ENCODE results near the gene GAS2L1. TPM values are rescaled to one million over a fixed set of nuclear protein-coding genes. Genes with fewer than 3 reads are reported as not detected.
A peak's percentile ranks its signal among the peaks of the same experiment; 100 is the strongest.

The GAS2L1 gene
- total and polyA plus RNA-seq, 8 donors: 4.4 to 81.1 (median 27.3) TPM

GRCh38 chr22:29312218-29313125 is 6.0 kb downstream of the GAS2L1 start:
- H3K36me3 ChIP-seq: no peaks in the 10 kb centered on the region
- H3K4me1 ChIP-seq: peaks cover 72 to 82% (median 79%) of the 10 kb centered on the region in 4 donors
- WGBS, 5 donors: 86 to 94% (median 91%) methylated on average over 23 to 25 of the region's 25 CpGs
- intact Hi-C loops (cut with DNase I; ENCODE audit: low total_unique reads): no loop called here
- TF ChIP-seq EP300 (IDR thresholded peaks at IDR 0.05) (no peak), POLR2A (IDR thresholded peaks at IDR 0.05) (no peak), POLR2AphosphoS5 (IDR thresholded peaks at IDR 0.05) (no peak)
- TF ChIP-seq, protein P1, sequence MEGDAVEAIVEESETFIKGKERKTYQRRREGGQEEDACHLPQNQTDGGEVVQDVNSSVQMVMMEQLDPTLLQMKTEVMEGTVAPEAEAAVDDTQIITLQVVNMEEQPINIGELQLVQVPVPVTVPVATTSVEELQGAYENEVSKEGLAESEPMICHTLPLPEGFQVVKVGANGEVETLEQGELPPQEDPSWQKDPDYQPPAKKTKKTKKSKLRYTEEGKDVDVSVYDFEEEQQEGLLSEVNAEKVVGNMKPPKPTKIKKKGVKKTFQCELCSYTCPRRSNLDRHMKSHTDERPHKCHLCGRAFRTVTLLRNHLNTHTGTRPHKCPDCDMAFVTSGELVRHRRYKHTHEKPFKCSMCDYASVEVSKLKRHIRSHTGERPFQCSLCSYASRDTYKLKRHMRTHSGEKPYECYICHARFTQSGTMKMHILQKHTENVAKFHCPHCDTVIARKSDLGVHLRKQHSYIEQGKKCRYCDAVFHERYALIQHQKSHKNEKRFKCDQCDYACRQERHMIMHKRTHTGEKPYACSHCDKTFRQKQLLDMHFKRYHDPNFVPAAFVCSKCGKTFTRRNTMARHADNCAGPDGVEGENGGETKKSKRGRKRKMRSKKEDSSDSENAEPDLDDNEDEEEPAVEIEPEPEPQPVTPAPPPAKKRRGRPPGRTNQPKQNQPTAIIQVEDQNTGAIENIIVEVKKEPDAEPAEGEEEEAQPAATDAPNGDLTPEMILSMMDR (IDR thresholded peaks at IDR 0.05): no peak
- DNase-seq: no peak
- H3K4me3 ChIP-seq: no peak overlapping the region
- H3K27ac ChIP-seq: peak overlapping the region in 2 of 5 donors; percentile 88 to 90
- H3K27me3 ChIP-seq: peaks cover 15 to 45% (median 40%) of the 10 kb centered on the region in 3 donors
- H3K9me3 ChIP-seq: no peaks in the 10 kb centered on the region

GRCh38 chr22:29313126-29313575 is 6.7 kb downstream of the GAS2L1 start:
- no peak overlapping the region for H3K27ac ChIP-seq
- intact Hi-C loops (cut with DNase I; ENCODE audit: low total_unique reads): no loop called here
- WGBS, 5 donors: 16 to 46% (median 19%) methylated on average over 4 to 44 of the region's 44 CpGs
- H3K4me3 ChIP-seq: no peak overlapping the region
- TF ChIP-seq POLR2AphosphoS5 (IDR thresholded peaks at IDR 0.05) (peak in 2 of 3 donors; percentile 6 to 44), POLR2A (IDR thresholded peaks at IDR 0.05) (no peak)
- TF ChIP-seq, protein P1 (IDR thresholded peaks at IDR 0.05): peak in 5 of 7 experiments; percentile 30 to 64 (median 54)
- peak in 1 of 2 donors; percentile 83 for DNase-seq
- peaks cover 15 to 45% (median 40%) of the 10 kb centered on the region in 3 donors for H3K27me3 ChIP-seq
- H3K9me3 ChIP-seq: no peaks in the 10 kb centered on the region
- H3K4me1 ChIP-seq: peaks cover 65 to 76% (median 72%) of the 10 kb centered on the region in 4 donors
- no peaks in the 10 kb centered on the region for H3K36me3 ChIP-seq

- peak in 1 of 2 donors; percentile 43 for DNase-seq
- H3K4me3 ChIP-seq: no peak overlapping the region
- no peaks in the 10 kb centered on the region for H3K36me3 ChIP-seq
- H3K27me3 ChIP-seq: peaks cover 15 to 45% (median 40%) of the 10 kb centered on the region in 3 donors
- intact Hi-C loops (cut with DNase I; ENCODE audit: low total_unique reads): no loop called here
- no peak overlapping the region for H3K27ac ChIP-seq
- H3K4me1 ChIP-seq: peaks cover 58 to 69% (median 66%) of the 10 kb centered on the region in 4 donors
- TF ChIP-seq, protein P1 (IDR thresholded peaks at IDR 0.05): no peak
- TF ChIP-seq EP300 (IDR thresholded peaks at IDR 0.05) (no peak), POLR2AphosphoS5 (IDR thresholded peaks at IDR 0.05) (no peak), POLR2A (IDR thresholded peaks at IDR 0.05) (no peak)
- H3K9me3 ChIP-seq: no peaks in the 10 kb centered on the region
- 18 to 25% (median 20%) methylated on average over 40 to 51 of the region's 51 CpGs for WGBS, 5 donors
Observed at GRCh38 chr22:29313576-29314466, 7.4 kb downstream of the GAS2L1 start.

Measured in stomach (tissue), 9 donors.